H9 (cell line): ENCODE data around the gene TSSC4. TPM values are rescaled to one million over a fixed set of nuclear protein-coding genes. Genes with fewer than 3 reads are reported as not detected.

Source experiments
- DNase-seq: peaks from one replicate; pipeline ENCODE4 v3.0.0-alpha.2; 2017
- H2AFZ ChIP-seq: one replicate; pipeline ENCODE4 v1.6.1; 2013; ENCODE audit warnings: mild to moderate bottlenecking, low read length, control low read depth, moderate library complexity
- H2AK5ac ChIP-seq: 2 replicates; pipeline ENCODE4 v1.6.1; 2013; ENCODE audit warnings: low read length, control low read depth, mixed read lengths; ENCODE audit not compliant: insufficient read length
- H2BK120ac ChIP-seq: one replicate; pipeline ENCODE4 v1.6.1; 2013; ENCODE audit warnings: low read depth, mild to moderate bottlenecking, low read length, control low read depth, inconsistent platforms; ENCODE audit not compliant: poor library complexity, severe bottlenecking
- H2BK12ac ChIP-seq: 2 replicates; pipeline ENCODE4 v1.6.1; 2013; ENCODE audit warnings: low read length, control low read depth, mixed read lengths, low read depth; ENCODE audit not compliant: insufficient read length
- H2BK15ac ChIP-seq: 2 replicates; pipeline ENCODE4 v1.6.1; 2013; ENCODE audit warnings: low read depth, low read length, control low read depth
- H2BK20ac ChIP-seq: one replicate; pipeline ENCODE4 v1.6.1; 2013; ENCODE audit warnings: low read depth, mild to moderate bottlenecking, low read length, control low read depth, inconsistent platforms; ENCODE audit not compliant: poor library complexity, severe bottlenecking
- H2BK5ac ChIP-seq: 2 replicates; pipeline ENCODE4 v1.6.1; 2013; ENCODE audit warnings: low read length, control low read depth, mixed read lengths; ENCODE audit not compliant: insufficient read length
- H3K14ac ChIP-seq: 2 replicates; pipeline ENCODE4 v1.6.1; 2013; ENCODE audit warnings: low read length, control low read depth; ENCODE audit not compliant: insufficient read depth
- H3K18ac ChIP-seq: 2 replicates; pipeline ENCODE4 v1.6.1; 2013; ENCODE audit warnings: low read depth, mild to moderate bottlenecking, mixed read lengths, low read length, control low read depth; ENCODE audit not compliant: insufficient read length
- H3K23ac ChIP-seq: 2 replicates; pipeline ENCODE4 v1.6.1; 2013; ENCODE audit warnings: low read length, control low read depth, mixed read lengths, low read depth; ENCODE audit not compliant: insufficient read length
- H3K23me2 ChIP-seq: 2 replicates; pipeline ENCODE4 v1.6.1; 2013; ENCODE audit warnings: low read depth, mild to moderate bottlenecking, mixed read lengths, low read length, control low read depth; ENCODE audit not compliant: insufficient read length, poor library complexity, severe bottlenecking
- H3K27ac ChIP-seq: 2 replicates; pipeline ENCODE4 v1.5.1; 2013; ENCODE audit warnings: low read length, control low read depth, mixed read lengths, low read depth; ENCODE audit not compliant: insufficient read length
- H3K27me3 ChIP-seq: 2 replicates; pipeline ENCODE4 v1.6.1; 2013; ENCODE audit warnings: low read length, control low read depth, inconsistent platforms; ENCODE audit not compliant: insufficient read depth
- H3K4ac ChIP-seq: 2 replicates; pipeline ENCODE4 v1.6.1; 2013; ENCODE audit warnings: low read depth, mild to moderate bottlenecking, control low read depth, inconsistent platforms, low read length, moderate library complexity
- H3K4me1 ChIP-seq: 2 replicates; pipeline ENCODE4 v1.6.1; 2013; ENCODE audit warnings: low read length, control low read depth, inconsistent platforms; ENCODE audit not compliant: insufficient read depth
- H3K4me2 ChIP-seq: 2 replicates; pipeline ENCODE4 v1.6.1; 2013; ENCODE audit warnings: low read length, control low read depth, mixed read lengths; ENCODE audit not compliant: insufficient read length, insufficient read depth
- H3K56ac ChIP-seq: 2 replicates; pipeline ENCODE4 v1.6.1; 2013; ENCODE audit warnings: low read depth, mild to moderate bottlenecking, mixed read lengths, low read length, control low read depth; ENCODE audit not compliant: insufficient read length
- H3K79me1 ChIP-seq: 2 replicates; pipeline ENCODE4 v1.6.1; 2013; ENCODE audit warnings: low read depth, mild to moderate bottlenecking, moderate library complexity, low read length, control low read depth, inconsistent platforms; ENCODE audit not compliant: insufficient read depth, poor library complexity, severe bottlenecking
- H3K79me2 ChIP-seq: 2 replicates; pipeline ENCODE4 v1.6.1; 2013; ENCODE audit warnings: low read length, control low read depth, inconsistent platforms; ENCODE audit not compliant: insufficient read depth
- H3K9ac ChIP-seq: 2 replicates; pipeline ENCODE4 v1.6.1; 2013; ENCODE audit warnings: low read length, control low read depth, mixed read lengths; ENCODE audit not compliant: insufficient read length; ENCODE audit errors: extremely low read depth
- H3K9me3 ChIP-seq: one replicate; pipeline ENCODE4 v1.6.1; 2013; ENCODE audit warnings: low read depth, low read length, inconsistent platforms; ENCODE audit not compliant: control insufficient read depth
- H3T11ph ChIP-seq: one replicate; pipeline ENCODE4 v1.6.1; 2013; ENCODE audit warnings: mild to moderate bottlenecking, low read length, control low read depth, inconsistent platforms
- H4K20me1 ChIP-seq: one replicate; pipeline ENCODE4 v1.6.1; 2013; ENCODE audit not compliant: control insufficient read depth, insufficient read length, insufficient read depth
- H4K5ac ChIP-seq: 2 replicates; pipeline ENCODE4 v1.6.1; 2013; ENCODE audit warnings: low read depth, mild to moderate bottlenecking, mixed read lengths, low read length, control low read depth; ENCODE audit not compliant: insufficient read length
- H4K8ac ChIP-seq: replicated peaks from 2 replicates; pipeline ENCODE4 v1.6.1; 2013; ENCODE audit warnings: low read length, control low read depth, mixed read lengths, low read depth; ENCODE audit not compliant: insufficient read length
- H4K91ac ChIP-seq: 2 replicates; pipeline ENCODE4 v1.6.1; 2013; ENCODE audit warnings: low read depth, mild to moderate bottlenecking, moderate library complexity, mixed read lengths, low read length, control low read depth; ENCODE audit not compliant: insufficient read length
- H3K27ac Mint-ChIP-seq, 3 experiments: 2 replicates in 2 of 3; 3 replicates in 1 of 3; pipeline ENCODE4 v1.8.0; 2020 to 2021; ENCODE audit warnings: mixed read lengths in 3 of 3, mild to moderate bottlenecking in 1 of 3, moderate library complexity in 1 of 3
- H3K27me3 Mint-ChIP-seq: 2 replicates; pipeline ENCODE4 v1.8.0; 2021; ENCODE audit warnings: low read depth, mild to moderate bottlenecking, moderate library complexity, mixed read lengths
- H3K36me3 Mint-ChIP-seq, 3 experiments: 2 replicates in 2 of 3; 3 replicates in 1 of 3; pipeline ENCODE4 v1.8.0; 2020 to 2021; ENCODE audit warnings: low read depth in 3 of 3, mixed read lengths in 3 of 3; ENCODE audit not compliant: insufficient read depth in 1 of 3
- H3K4me1 Mint-ChIP-seq, 2 experiments: 2 replicates each; pipeline ENCODE4 v1.8.0; 2020; ENCODE audit warnings: mixed read lengths in 2 of 2
- H3K4me3 Mint-ChIP-seq, 2 experiments: 2 replicates in 1 of 2; 3 replicates in 1 of 2; pipeline ENCODE4 v1.8.0; 2020 to 2021; ENCODE audit warnings: mild to moderate bottlenecking in 2 of 2, mixed read lengths in 2 of 2, moderate library complexity in 1 of 2
- H3K9me3 Mint-ChIP-seq, 2 experiments: 2 replicates in 1 of 2; 3 replicates in 1 of 2; pipeline ENCODE4 v1.8.0; 2020; ENCODE audit warnings: mild to moderate bottlenecking in 2 of 2, mixed read lengths in 2 of 2, moderate library complexity in 1 of 2
- WGBS: extraction: QIAGEN DNeasy Blood & Tissue Kit; methylation state at CpG from one replicate; pipeline ENCODE4 v1.1.7; 2013; ENCODE audit warnings: missing lambda C conversion rate, low lambda C conversion rate, mixed read lengths; ENCODE audit not compliant: insufficient read length; ENCODE audit errors: extremely low coverage; 5-methylcytosine and 5-hydroxymethylcytosine counted together
- total RNA-seq: library from RNA; stranded (reverse); gene quantifications from 2 replicates; pipeline ENCODE4 v1.2.1, GENCODE V29; 2021
- TF ChIP-seq, protein P1 (sequence below): fragments of 200-600 bp; sonication (generic); conservative IDR thresholded peaks from 3 replicates; pipeline ENCODE4 v1.8.0; 2021; ENCODE audit warnings: antibody characterized with exemption, mild to moderate bottlenecking

The TSSC4 gene
- total RNA-seq, 1 experiment from 2014 or later: 51.0 TPM

- no peak overlapping the region for H4K91ac ChIP-seq
- no peak overlapping the region for H2BK20ac ChIP-seq
- H3K56ac ChIP-seq: no peak overlapping the region
- H2BK12ac ChIP-seq: no peak overlapping the region
- H3K9me3 Mint-ChIP-seq: no peaks in the 10 kb centered on the region; a peak in 1 of 5 replicates
- TF ChIP-seq, protein P1, sequence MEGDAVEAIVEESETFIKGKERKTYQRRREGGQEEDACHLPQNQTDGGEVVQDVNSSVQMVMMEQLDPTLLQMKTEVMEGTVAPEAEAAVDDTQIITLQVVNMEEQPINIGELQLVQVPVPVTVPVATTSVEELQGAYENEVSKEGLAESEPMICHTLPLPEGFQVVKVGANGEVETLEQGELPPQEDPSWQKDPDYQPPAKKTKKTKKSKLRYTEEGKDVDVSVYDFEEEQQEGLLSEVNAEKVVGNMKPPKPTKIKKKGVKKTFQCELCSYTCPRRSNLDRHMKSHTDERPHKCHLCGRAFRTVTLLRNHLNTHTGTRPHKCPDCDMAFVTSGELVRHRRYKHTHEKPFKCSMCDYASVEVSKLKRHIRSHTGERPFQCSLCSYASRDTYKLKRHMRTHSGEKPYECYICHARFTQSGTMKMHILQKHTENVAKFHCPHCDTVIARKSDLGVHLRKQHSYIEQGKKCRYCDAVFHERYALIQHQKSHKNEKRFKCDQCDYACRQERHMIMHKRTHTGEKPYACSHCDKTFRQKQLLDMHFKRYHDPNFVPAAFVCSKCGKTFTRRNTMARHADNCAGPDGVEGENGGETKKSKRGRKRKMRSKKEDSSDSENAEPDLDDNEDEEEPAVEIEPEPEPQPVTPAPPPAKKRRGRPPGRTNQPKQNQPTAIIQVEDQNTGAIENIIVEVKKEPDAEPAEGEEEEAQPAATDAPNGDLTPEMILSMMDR: no peak
- H3K9me3 ChIP-seq: no peaks in the 10 kb centered on the region
- no peak overlapping the region for H3K27ac ChIP-seq
- no peak overlapping the region for H3K14ac ChIP-seq
- H3K4me1 ChIP-seq: no peaks in the 10 kb centered on the region
- H3K27me3 ChIP-seq: no peaks in the 10 kb centered on the region
- WGBS: no CpG with 5 or more reads among the region's 12 CpGs
- no peak overlapping the region for H2AFZ ChIP-seq
- no peak overlapping the region for H2BK120ac ChIP-seq
- H4K20me1 ChIP-seq: no peaks in the 10 kb centered on the region
- H2BK15ac ChIP-seq: no peak overlapping the region
- H4K8ac ChIP-seq: no peak overlapping the region
- no peak overlapping the region for H4K5ac ChIP-seq
- H2AK5ac ChIP-seq: no peak overlapping the region
- H3K27me3 Mint-ChIP-seq: peaks cover 7% of the 10 kb centered on the region
- peak overlapping the region in 1 of 2 experiments; percentile 38; a peak in 1 of 5 replicates for H3K4me3 Mint-ChIP-seq
- H3K9ac ChIP-seq: no peak overlapping the region
- DNase-seq: no peak
- no peak overlapping the region; a peak in 1 of 7 replicates for H3K27ac Mint-ChIP-seq
- no peaks in the 10 kb centered on the region for H3K79me1 ChIP-seq
- H3K36me3 Mint-ChIP-seq: peaks cover 0 to 19% (median 12%) of the 10 kb centered on the region in 3 experiments; a peak in 5 of 7 replicates
- no peak overlapping the region for H2BK5ac ChIP-seq
- no peak overlapping the region for H3K18ac ChIP-seq
- H3T11ph ChIP-seq: no peak overlapping the region
- H3K4me2 ChIP-seq: no peak overlapping the region
- H3K23me2 ChIP-seq: peaks cover 9% of the 10 kb centered on the region
- no peak overlapping the region for H3K23ac ChIP-seq
- no peaks in the 10 kb centered on the region for H3K79me2 ChIP-seq
- no peak overlapping the region for H3K4ac ChIP-seq
- peaks cover 3 to 4% of the 10 kb centered on the region in 2 experiments for H3K4me1 Mint-ChIP-seq
These were observed 4.2 kb downstream of the TSSC4 start for GRCh38 chr11:2404735-2405196.
